ENCODE results near the gene EXOSC7.
"Not testable (repeated sequence)": the region's sequence is repeated elsewhere in the genome, so short reads cannot be mapped to it uniquely, and the experiment has no call there.

EXOSC7 gene

DNA sequence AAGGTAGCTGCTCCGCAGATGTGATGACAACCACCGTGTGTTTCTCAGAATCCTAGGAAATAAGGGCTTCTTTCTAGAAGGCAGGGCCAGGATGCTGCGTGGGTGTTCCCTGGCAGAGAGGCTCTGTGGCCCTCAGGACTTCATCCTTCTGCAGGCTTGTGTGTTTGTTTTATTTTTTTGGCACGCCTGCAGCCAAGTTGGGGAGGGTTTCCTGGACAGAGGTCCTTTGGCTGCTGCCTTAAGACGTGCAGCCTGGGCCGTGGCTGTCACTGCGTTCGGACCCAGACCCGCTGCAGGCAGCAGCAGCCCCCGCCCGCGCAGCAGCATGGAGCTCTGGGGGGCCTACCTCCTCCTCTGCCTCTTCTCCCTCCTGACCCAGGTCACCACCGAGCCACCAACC, 50.0 kb downstream of the EXOSC7 start, which contains the start of gene CLEC3B:
CLEC3B (plus strand) TSS at position 266 of the 400 bp plus-strand sequence; CDS start at position 326, 60 bp downstream.
- no peak for DNase-seq

DNA sequence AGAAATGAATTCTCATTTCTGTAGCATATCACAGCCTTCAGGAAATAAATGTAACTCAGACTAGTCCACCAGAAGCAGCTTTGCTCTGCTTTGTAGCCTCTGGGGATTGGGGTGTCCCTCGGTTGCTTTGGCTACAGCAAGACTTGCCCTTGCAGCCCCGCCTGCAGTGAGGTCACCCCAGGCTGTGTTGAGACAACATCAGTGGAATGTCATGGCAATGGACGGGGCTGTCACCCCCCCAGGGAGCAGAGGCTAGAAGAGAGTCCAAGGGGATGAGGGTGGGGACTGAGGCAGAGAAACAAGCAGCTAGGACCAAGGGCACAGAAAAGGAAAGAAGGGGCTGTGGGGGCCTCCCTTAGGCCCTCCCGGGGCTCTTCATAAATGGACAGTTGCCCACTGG, 50.9 kb downstream of the EXOSC7 start:
- DNase-seq, result no peak

DNA sequence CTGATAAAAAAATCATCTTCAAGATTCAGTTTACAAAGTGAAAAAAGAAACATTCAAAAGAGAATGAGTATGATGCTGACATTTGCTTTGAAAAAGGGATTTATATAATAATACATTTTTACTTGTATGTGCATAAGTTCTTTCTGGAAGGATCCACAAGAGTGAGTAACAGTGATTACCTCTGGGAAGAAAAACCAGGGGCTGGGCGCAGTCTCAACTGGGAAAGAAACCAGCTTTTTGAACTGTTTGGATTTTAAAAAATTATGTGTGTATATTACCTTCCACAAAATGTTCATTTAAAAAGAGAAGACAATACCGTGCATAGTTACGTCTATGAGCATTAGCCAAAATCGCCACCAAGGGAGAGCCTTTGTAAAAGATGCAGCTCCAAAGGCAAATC, 51.4 kb downstream of the EXOSC7 start:
- no peak for DNase-seq

DNA sequence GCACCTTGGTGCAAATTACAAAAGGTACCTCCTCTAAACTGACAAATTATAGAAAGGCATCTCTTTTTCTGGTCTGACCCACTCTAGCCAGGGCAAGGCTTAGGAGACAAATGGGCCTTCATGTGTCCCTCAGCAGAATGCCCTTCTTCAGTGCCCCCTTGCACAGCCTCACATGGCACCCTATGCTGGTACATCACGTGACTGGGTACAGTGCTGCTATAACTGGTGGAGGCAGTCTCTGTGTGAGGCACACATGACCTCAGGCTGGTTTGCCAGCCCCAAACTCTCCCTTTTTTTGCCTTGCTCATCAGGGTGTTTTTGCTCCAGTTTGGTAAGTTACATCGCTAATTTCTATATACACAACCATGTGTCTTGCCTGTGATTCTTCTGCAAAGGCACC, 53.2 kb downstream of the EXOSC7 start:
- DNase-seq, result no peak

DNA sequence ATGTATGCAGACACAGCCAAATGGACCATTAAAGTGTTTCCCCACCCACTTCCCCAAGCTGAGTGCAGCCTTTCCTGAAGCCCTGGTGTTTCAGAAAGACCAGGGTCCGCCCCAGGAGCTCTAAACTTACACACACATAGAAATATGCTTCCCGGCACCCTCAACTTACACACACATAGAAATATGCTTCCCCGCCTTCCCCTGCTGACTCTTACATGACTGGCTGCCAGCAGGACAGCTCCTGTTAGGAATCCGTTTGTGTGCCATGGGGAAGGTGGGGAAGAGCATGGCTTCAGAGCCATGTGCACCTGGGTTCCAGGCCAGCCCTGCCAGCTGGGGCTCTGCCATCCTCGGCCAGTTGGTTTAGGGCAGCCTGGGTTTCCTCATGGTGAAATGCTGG, 53.6 kb downstream of the EXOSC7 start:
- no peak for DNase-seq

DNA sequence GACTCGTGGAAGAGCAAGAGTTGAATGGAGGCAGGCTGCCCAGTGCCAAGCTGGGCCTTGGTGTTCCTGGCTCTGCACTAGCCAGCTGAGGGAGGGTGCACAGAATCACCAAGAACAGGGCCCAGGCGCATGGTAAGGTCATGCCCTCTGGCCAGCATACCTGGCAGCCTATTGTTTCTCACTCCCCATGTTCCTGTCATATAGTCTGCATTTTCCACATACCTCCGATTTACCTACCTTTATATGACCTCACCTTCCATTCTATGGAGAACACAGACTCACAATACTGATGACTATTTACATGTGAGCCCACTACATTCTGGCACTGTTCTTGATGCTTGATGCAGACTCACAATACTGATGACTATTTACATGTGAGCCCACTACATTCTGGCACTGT, 55.5 kb downstream of the EXOSC7 start:
- no peak for DNase-seq

DNA sequence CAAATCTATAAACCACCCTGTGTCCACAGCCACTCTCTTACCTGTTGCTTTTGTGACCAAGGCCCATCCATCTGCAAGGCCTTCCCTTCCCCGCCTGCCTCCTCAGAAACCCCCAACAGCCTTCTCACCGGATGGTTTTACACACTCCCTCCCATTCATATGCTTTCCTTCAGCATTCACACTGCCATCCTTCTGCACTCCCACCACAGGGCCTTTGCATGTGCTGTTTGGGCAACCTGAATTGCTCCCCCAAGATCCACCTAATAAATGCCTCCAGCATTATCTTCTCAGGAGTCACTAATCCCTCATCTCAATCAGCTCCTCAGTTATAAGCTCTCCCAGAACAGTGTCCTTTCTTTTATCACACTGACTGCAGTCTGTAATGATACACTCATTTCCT, 56.1 kb downstream of the EXOSC7 start:
- no peak for DNase-seq

DNA sequence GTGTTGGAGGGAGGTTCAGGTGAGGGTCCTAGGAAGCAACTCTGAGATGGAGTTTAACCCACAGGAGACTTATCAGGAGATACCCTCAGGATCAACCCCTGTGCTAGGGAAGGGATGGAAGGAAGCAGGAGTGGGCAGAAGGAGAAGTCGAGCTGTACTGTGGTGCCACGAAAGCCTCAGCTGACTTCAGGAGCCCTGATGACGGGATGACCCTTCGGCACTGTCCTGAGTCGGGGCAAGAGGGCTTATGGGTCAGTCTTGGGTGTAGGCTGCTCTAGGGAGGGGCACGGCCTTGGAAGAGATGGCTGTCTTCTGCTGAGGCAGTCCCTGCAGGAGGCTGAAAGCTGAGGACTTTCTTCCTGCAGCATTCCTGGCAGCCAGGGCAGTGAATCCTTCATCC, 57.7 kb downstream of the EXOSC7 start:
- DNase-seq, result no peak

DNA sequence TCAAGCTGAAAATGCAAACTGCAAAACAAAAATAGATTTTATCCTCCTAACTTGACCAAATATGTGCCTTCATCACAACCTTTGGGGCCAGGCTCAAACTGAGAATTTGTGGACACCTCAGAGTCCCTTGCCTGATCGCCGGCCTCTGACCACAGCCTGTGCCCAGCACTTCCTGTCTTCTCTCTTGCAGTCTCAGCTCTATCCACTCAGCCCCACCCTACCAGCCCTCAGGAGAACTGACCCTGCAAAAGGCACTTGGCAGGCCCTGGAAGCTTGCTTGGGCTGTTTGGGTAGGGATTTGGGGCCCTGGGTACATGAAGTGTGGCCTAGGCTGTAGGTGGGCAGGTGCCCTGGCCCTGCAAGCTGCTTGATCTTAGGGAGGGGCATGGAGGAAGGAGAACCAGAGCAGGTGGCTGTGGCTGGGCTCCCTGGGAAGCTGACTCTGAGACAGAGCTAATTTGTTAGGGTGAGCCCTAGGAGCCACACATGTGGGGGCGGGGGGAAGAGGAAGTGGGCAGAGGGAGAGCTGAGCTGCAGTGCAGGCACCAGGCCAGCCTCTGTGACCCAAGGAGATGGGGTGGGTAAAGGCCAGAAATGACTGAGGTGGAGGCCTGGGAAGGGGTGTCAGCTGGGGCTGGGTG, 58.7 kb downstream of the EXOSC7 start:
- DNase-seq, result no peak

DNA sequence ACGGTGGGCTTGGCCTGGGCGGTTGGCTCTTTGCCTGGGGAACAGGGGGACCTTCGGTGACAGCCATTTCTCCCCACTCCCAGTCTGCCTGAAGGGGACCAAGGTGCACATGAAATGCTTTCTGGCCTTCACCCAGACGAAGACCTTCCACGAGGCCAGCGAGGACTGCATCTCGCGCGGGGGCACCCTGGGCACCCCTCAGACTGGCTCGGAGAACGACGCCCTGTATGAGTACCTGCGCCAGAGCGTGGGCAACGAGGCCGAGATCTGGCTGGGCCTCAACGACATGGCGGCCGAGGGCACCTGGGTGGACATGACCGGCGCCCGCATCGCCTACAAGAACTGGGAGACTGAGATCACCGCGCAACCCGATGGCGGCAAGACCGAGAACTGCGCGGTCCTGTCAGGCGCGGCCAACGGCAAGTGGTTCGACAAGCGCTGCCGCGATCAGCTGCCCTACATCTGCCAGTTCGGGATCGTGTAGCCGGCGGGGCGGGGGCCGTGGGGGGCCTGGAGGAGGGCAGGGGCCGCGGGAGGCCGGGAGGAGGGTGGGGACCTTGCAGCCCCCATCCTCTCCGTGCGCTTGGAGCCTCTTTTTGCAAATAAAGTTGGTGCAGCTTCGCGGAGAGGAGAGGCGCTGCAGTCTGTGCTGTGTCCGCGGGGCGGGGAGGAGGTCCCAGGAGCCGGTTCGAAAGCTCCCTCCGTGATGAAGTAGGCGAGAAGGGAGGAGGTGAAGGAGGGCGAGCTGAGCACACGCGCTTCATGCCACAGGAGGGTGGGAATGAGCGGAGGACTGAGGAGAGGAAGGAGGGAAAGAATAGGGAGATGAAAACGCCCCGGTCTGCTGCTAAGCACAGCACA, 59.6 kb downstream of the EXOSC7 start:
- no peak for DNase-seq

DNA sequence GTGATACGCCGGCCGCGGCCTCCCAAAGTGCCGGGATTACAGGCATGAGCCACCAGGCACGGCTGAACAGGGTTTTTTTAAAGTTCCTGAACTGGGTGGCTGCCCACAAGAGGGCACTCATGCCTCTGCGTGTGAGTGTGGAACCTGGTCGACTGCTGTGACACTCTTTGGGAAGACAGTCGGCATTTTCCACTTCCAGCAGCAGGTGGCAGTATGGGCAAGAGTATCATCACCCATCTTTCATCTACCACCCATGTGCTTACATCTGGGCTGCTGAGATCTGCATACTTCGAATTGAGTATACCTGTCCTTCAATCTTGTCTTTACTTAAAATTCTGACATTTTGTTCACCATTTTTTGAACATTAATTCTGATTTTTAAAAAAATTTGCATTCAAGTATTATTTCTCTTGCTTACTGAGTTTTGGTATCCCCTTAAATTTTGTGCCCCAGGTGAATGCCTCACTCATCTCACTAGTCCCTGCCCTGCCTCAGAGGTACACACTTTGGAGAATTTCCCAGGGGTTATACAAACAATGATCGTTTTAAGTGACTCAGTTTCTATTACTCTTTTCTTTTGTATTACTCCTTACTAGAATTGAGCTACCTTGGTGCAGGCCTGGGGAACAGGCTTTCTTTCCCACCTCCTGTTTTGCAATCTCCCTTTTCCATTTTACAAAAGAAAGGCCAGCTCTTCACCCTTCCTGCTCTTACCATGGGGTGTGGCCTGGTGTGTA, 61.8 kb downstream of the EXOSC7 start:
- DNase-seq, result peak; percentile 35 to 87

DNA sequence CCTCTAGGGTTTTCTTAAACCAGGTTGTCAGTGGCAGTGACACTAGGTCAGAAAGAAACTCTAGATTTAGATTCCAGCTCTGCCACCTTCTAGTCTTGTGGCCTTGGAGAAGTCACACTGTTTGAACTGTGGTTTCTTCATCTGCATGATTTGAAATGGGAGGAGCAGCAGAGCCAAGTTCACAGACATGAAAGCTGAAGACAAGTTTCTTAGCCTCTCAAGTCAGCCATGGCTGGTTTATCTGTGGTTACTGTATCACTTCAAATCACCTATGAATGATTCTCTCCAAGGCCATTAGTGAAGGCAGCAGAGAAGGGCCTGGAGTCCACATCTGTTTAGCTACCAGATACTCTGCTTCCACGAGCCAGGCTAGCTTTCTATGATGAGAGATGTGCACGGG, 65.6 kb downstream of the EXOSC7 start:
- DNase-seq, result no peak

DNA sequence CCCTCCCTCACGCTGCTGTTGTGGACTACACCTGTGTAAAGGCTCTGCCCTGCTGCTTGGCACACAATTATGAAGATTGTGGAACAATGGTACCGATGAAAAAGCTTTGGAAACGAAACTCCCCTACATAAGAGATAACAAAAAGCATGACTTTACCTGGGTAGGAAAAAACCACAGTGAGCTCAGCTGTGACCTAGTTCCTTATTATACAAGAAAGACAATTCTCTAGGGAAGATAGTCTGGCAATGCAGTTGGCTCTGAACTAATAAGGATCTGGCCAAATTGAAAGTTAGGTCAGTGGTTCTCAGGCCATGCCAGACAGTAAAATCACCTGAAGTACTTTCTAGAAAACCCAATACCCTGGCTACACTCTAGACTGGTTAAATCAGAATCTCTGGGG, 66.1 kb downstream of the EXOSC7 start:
- no peak for DNase-seq

DNA sequence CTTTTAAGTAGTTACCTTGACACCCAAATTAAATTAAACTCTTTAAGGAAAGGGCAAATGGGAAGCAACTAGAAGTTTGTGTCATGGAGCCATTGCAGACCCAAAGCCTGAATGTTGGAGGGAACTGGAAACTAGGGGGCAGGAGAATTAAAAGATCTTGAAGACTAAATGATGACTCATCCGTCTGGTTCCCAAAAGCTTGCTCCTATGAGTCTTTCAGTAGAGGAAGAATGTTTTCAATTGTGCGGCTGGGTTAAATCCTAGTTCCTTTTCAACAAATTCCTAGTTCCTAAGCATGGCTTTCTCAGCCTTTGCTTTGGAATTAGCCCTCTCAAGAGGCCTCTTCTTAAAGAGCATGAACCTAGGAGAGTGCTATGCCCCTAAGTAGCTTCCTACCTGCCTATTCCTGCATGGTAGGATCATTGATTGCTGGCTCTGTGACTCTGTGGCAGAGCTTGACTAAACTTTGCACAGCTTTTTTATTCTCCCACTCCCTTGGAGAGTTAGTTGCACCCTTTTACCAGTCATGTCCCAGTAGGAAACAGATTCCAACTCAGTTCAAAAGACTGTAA, 67.8 kb downstream of the EXOSC7 start:
- DNase-seq, result peak in 1 of 2 experiments; percentile 8

DNA sequence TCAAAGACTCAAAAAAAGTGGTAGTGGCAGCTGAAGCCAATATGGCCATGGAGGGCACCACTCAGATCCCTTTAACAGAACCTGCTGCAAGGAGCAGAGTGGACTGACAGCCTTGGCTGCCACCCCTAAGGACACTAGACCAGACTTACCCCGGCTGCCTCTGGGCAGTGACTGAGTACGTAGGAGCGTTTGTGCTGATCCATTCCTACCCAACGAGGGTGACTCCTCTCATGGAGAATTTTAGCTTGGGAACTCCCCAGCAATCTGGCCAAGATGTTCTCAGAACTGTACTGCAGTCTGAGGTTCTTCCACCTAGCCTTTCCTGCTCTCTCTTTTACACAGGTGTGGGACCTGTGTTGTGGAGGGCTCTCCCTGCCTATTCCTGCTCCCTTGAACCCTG, 72.2 kb downstream of the EXOSC7 start:
- DNase-seq, result no peak

DNA sequence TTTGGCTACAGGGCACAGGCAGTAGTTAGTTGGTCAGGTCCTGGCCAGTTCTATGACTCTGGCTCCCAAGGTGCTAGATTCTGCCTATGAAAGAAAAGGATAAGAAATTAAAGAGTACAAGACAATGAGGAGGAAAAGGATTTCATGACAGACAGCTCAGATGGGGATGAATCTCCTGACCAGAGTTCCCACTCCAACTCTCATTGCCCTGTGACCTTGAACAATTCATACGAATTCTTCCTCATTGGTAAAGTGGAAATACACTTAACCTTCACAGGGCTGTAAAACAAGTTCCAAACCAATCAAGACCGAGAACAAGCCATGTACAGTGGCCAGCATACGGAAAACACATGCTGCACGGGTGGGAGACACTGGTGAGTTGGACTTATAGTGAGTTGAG, 73.8 kb downstream of the EXOSC7 start:
- no peak for DNase-seq

DNA sequence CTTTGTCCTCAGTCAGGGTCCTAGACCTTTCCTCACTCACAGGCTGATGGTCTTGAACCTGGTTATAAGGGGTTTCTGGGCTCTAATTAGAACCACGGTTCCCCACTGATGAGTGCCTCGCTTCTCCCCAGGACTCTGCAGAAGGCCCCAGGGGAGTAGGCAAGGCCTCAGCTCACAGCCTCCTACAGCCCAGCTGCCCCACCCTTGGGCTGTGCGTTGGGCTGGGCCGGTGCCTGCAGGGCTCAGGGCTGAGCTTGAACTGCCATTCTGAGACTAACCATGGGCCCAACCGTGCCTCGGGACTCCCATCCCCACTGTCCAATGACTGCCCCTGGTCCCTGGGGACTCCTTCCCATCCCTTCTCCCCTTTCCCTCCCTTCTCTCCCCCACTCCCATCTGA, 75.6 kb downstream of the EXOSC7 start:
- no peak for DNase-seq

DNA sequence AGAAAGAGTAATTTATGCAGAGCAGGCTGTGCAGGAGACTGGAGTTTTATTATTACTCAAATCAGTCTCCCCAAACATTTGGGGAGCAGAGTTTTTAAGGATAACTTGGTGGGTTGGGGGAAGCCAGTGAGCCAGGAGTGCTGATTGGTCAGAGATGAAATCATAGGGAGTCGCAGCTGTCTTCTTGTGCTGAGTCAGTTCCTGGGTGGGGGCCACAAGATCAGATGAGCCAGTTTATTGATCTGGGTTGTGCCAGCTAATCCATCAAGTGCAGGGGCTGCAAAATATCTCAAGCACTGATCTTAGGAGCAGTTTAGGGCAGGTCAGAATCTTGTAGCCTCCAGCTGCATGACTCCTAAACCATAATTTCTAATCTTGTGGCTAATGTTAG, 77.8 kb downstream of the EXOSC7 start:
- DNase-seq, result not testable (repeated sequence)

DNA sequence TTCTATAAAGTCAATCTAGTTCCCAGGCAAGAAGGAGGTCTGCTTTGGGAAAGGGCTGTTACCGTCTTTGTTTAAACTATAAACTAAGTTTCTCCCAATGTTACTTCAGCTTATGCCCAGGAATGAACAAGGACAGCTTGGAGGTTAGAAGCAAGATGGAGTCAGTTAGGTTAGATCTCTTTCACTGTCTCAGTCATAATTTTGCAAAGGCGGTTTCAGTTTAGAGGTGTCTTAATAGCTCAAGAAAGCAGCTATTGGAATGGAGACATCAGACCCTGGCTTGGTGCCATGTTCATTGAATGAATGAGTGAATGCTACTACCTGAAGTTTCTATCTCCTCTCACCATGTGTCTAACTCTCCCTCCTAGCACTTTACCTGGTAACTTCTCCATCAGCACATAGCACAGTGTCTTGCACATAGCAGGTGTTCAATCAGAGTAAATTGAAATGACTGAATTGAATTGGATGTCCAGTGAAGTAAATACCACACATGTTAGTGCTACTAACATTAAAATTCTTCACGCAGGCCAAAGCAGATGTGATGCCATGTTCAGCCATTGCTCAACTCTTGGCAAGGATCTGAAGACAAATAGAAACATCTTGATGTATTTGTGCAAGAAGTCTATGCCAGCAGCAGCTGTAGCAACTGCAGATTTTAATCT, 78.3 kb downstream of the EXOSC7 start:
- no peak for DNase-seq

DNA sequence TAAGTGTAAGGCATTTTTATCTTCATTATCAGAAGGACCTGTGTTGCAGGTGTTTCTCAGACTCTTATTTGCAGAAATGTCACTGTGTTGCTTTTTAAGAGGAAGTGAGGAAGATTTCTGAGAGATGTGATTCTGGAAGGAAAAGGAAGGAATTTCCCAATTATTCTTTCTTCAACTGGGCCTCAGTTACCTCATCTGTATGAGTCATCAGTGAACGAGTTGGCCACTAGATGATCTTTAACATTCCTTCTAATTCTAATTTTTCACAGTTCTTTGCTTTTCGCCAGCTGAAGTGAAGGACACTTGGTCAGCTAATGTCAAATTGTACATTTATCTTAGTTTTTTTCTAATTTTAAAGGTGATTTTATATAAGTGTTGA, 79.0 kb downstream of the EXOSC7 start:
- DNase-seq, result no peak

DNA sequence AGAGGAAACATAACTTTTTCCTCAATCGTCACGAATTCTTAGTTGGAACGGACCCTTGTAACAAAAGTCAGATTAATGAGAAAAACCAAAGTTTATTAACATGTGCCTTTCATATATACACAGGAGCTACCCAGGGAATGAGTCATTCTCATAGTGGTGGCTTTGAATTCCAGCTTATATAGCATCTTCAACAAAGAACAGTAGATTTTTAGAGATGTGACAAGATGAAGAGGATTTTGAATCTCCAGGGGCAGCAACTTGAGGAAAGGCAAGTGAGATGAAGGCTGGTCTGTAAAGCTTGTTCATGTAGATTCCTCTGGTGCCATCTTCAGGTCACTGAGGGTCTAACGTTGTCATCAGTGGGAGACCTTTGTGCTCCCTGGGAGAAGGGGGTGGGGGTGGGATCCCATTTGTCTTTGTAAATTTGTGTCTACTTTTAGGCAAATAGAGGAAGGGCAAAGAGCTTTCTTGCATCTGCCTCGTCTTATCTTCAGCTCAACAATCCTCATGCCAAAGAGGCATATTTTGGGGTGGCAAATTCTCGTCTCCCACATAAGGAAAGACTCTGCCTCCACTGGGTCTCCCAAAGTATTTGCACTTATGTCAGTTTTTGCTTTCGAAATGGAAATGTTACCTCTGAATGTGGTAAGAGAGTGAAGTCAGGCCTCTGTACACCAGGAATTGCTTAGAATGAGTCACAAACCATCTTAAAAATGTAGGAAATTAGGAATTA, 79.5 kb downstream of the EXOSC7 start:
- peak in 1 of 2 experiments; percentile 19 for DNase-seq

DNA sequence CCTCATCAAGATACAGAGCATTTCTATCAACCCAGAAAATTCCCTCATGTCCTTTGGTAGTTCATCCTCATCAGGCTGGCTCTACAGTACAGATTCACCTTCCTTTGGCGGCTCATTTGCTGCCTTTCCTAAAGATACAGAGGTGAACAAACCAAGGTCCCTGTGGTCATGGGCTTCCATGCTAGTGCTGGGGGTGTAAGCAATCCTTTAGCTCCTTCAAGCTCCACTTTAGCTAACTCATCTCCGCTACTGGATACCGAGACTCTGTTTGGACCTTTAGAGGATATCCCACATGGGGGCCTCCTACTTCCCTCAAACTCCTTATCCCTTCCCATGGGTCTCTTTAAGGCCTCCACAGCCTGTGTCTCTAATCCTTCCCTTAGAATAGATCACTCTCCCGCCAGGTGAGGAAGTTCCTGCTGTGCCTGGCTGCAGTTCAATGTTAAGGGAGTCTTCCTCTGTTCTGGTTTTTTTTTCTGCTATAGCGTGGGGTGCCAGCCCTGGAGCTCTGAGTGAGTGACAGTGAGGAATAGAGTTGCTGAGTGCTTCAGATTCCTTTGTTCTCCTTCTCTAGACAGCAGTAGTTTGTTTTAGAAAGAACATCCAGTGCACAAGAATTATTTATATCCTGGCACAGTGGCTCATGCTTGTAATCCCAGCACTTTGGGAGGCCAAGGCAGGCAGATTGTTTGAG, 80.7 kb downstream of the EXOSC7 start:
- DNase-seq, result no peak

All from SW 1271 (cell line).